Measurements from ENCODE around the gene MEA1.

The MEA1 gene

GRCh38 chr6:42978487-42978838, 35.3 kb downstream of the MEA1 start:
- peak overlapping the region; percentile 88 for H3K4me3 ChIP-seq (ENCODE audit: low read depth, low read length)
- POLR2A ChIA-PET = interaction anchor here (0.6 to 3.4 kb wide), 16 partner anchors 8 to 233 kb away, joined by 3 to 46 read pairs (median 8); partner anchors contain the start of genes CNPY3, CUL7, GNMT and KLC4
- no peak; the same call in 1 of the 2 replicates for TF ChIP-seq KLF9 (tag by site-specific recombination; IDR thresholded peaks at IDR 0.05; ENCODE audit: low read depth)
- no peak for TF ChIP-seq ZNF544 (tag by site-specific recombination; IDR thresholded peaks at IDR 0.05)
- TF ChIP-seq EGR2 (tag by site-specific recombination; IDR thresholded peaks at IDR 0.05; ENCODE audit: low read depth) = peak; percentile 19; the same call in 1 of the 2 replicates
- peak; percentile 53; the same call in 1 of the 2 replicates for TF ChIP-seq ZIC2 (tag by site-specific recombination; IDR thresholded peaks at IDR 0.05)
- TF ChIP-seq PRDM10 (tag by site-specific recombination; IDR thresholded peaks at IDR 0.05) = 0 out of 2 replicates have a peak, but pooled peaks have one; percentile 32
- no peak for TF ChIP-seq ZBTB6 (tag by site-specific recombination; IDR thresholded peaks at IDR 0.05)
- peak; percentile 75 for TF ChIP-seq ZNF335 (tag by site-specific recombination; conservative IDR thresholded peaks at IDR 0.05)
- TF ChIP-seq ZNF701 (tag by site-specific recombination; IDR thresholded peaks at IDR 0.05) = no peak
- peak; percentile 76; the same call in 1 of the 2 replicates for TF ChIP-seq ZBTB20 (tag by site-specific recombination; IDR thresholded peaks at IDR 0.05)
- TF ChIP-seq, protein P1, sequence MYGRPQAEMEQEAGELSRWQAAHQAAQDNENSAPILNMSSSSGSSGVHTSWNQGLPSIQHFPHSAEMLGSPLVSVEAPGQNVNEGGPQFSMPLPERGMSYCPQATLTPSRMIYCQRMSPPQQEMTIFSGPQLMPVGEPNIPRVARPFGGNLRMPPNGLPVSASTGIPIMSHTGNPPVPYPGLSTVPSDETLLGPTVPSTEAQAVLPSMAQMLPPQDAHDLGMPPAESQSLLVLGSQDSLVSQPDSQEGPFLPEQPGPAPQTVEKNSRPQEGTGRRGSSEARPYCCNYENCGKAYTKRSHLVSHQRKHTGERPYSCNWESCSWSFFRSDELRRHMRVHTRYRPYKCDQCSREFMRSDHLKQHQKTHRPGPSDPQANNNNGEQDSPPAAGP (tag by site-specific recombination; IDR thresholded peaks at IDR 0.05) = peak; percentile 66; the same call in 1 of the 2 replicates
- TF ChIP-seq ZFHX2 (tag by site-specific recombination; conservative IDR thresholded peaks at IDR 0.05) = peak; percentile 14; the same call in 1 of the 2 replicates
- TF ChIP-seq, protein P2, sequence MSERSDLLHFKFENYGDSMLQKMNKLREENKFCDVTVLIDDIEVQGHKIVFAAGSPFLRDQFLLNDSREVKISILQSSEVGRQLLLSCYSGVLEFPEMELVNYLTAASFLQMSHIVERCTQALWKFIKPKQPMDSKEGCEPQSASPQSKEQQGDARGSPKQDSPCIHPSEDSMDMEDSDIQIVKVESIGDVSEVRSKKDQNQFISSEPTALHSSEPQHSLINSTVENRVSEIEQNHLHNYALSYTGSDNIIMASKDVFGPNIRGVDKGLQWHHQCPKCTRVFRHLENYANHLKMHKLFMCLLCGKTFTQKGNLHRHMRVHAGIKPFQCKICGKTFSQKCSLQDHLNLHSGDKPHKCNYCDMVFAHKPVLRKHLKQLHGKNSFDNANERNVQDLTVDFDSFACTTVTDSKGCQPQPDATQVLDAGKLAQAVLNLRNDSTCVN (tag by site-specific recombination; optimal IDR thresholded peaks at IDR 0.05) = peak; percentile 58
- TF ChIP-seq ZNF202 (tag by site-specific recombination; IDR thresholded peaks at IDR 0.05; ENCODE audit: borderline replicate concordance) = no peak
- peak; percentile 75; the same call in 1 of the 2 replicates for TF ChIP-seq ZNF76 (tag by site-specific recombination; IDR thresholded peaks at IDR 0.05; ENCODE audit: borderline replicate concordance, low read depth)
- TF ChIP-seq ZSCAN5A (tag by site-specific recombination; IDR thresholded peaks at IDR 0.05) = 0 out of 2 replicates have a peak, but pooled peaks have one; percentile 19
- peak; percentile 47; the same call in 1 of the 2 replicates for TF ChIP-seq ZBTB48 (tag by site-specific recombination; IDR thresholded peaks at IDR 0.05)
- TF ChIP-seq ZNF449 (tag by site-specific recombination; IDR thresholded peaks at IDR 0.05) = peak; percentile 63; the same call in 1 of the 2 replicates
- TF ChIP-seq HOXD13 (CRISPR knock-in tag; IDR thresholded peaks at IDR 0.05; ENCODE audit: borderline replicate concordance) = peak; percentile 37; the same call in 1 of the 2 replicates
- TF ChIP-seq ZNF239 (tag by site-specific recombination; IDR thresholded peaks at IDR 0.05) = no peak
- TF ChIP-seq, protein P3, sequence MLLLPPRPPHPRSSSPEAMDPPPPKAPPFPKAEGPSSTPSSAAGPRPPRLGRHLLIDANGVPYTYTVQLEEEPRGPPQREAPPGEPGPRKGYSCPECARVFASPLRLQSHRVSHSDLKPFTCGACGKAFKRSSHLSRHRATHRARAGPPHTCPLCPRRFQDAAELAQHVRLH (tag by site-specific recombination; IDR thresholded peaks at IDR 0.05) = no peak
- TF ChIP-seq, protein P4, sequence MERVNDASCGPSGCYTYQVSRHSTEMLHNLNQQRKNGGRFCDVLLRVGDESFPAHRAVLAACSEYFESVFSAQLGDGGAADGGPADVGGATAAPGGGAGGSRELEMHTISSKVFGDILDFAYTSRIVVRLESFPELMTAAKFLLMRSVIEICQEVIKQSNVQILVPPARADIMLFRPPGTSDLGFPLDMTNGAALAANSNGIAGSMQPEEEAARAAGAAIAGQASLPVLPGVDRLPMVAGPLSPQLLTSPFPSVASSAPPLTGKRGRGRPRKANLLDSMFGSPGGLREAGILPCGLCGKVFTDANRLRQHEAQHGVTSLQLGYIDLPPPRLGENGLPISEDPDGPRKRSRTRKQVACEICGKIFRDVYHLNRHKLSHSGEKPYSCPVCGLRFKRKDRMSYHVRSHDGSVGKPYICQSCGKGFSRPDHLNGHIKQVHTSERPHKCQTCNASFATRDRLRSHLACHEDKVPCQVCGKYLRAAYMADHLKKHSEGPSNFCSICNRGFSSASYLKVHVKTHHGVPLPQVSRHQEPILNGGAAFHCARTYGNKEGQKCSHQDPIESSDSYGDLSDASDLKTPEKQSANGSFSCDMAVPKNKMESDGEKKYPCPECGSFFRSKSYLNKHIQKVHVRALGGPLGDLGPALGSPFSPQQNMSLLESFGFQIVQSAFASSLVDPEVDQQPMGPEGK (tag by site-specific recombination; IDR thresholded peaks at IDR 0.05) = peak; percentile 25
- TF ChIP-seq WT1 (tag by site-specific recombination; IDR thresholded peaks at IDR 0.05) = peak; percentile 21; the same call in 1 of the 2 replicates
- no peaks in the 10 kb centered on the region for H3K9me3 ChIP-seq (ENCODE audit: control insufficient read depth, insufficient read depth, low read depth, low read length)
- peak overlapping the region; percentile 84 for H3K27ac ChIP-seq (ENCODE audit: extremely low read depth, low read depth, low read length)
- no peaks in the 10 kb centered on the region for H3K4me1 ChIP-seq (ENCODE audit: control insufficient read depth, insufficient read depth, low read length)
- peaks cover 9 to 12% of the 10 kb centered on the region in 2 experiments; a peak in 2 of 3 replicates for H3K36me3 ChIP-seq (ENCODE audit: control insufficient read depth in 2 of 2, insufficient read depth in 1 of 2, low read length in 2 of 2)
- CTCF ChIA-PET = interaction anchor here (0.5 to 1.5 kb wide), 10 partner anchors 10 to 449 kb away, joined by 3 to 6 read pairs (median 3); partner anchors contain the start of genes CUL7, KLC4 and MRPL2
